ENCODE results near the gene ZNF24. TPM values are rescaled to one million over a fixed set of nuclear protein-coding genes. Genes with fewer than 3 reads are reported as not detected.

ZNF24 gene
- total RNA-seq (2022; extraction: Qiagen RNA extraction; ENCODE audit: low read depth) = 8.6 to 13.4 TPM (median 11.5 TPM) in 5 replicates

GRCh38 chr18:35343936-35344735, at the start of gene ZNF24:
Gene ZNF24 (minus strand): TSS chr18:35344420. CDS start chr18:35340650, 3,770 bp downstream.

DNA sequence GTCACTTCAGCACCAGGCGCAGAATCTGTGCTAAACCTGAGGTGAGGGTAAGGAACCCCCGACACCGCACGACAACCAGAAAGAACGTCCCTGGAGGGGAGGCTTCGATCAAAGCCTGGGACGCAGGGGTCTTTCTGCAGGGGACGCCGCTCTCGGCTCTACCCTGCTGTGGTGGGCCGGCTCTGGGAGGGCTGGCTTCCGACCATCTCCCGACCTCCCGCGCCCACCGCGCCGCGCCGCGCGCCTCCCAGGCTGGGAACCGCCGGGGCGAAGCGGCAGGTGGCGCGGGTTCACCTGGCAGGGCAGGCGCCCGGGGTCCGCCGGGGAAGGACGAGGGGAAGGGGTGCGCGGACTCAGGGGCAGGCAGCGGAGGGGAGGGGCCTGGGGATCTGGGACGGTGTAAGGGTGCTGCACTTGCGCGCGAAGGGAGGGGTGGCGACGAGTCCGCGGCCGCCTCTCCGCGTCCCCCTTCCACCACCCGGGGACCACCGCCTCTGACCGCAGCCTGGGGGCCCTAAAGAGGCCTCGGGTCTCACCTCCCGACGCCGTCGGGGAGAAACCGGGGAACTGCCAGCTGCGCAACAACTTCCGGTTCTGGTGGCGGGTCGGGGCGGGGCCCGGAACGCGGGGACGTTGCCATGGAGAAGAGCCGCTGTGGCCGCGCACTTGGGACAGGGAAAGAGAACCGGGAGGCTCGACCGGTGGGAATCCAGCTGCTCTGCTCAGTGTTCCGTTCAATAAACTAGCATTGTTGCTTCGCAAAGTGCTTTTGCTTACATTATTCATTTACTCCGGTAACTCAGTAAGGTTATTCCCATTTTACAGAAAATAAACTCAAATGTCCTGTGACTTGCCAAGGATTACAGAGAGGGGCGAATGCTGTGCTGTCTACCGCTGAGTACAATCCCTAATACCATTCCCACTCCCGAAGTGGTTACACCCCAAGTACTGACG, 32.8 kb upstream of the ZNF24 start, which contains the start of gene ZNF396:
Gene ZNF396, minus strand, starts transcription at position 596 of the 954 bp plus-strand sequence. CDS start 3,045 bp downstream, outside the sequence.

GRCh38 chr18:35290094-35290735, 54.0 kb downstream of the ZNF24 start, which contains the start of gene ZSCAN30:
Gene ZSCAN30 (minus strand): TSS chr18:35290229. CDS start chr18:35264352, 25,877 bp downstream.

Other genes starting within 250 kb of the ZNF24 start
- 3.2 to 5.9 TPM (median 4.6 TPM) in 5 replicates for gene ZNF397, start 103.4 kb downstream of the ZNF24 start, total RNA-seq (2022; extraction: Qiagen RNA extraction; ENCODE audit: low read depth)
- 0.42 to 1.2 TPM (median 0.68 TPM) in 5 replicates for gene ZSCAN30, start 54.2 kb downstream of the ZNF24 start, total RNA-seq (2022; extraction: Qiagen RNA extraction; ENCODE audit: low read depth)
- 0.57 to 1.2 TPM (median 0.74 TPM) in 5 replicates for gene ZNF396, start 32.9 kb upstream of the ZNF24 start, total RNA-seq (2022; extraction: Qiagen RNA extraction; ENCODE audit: low read depth)
- gene INO80C, start 153.5 kb upstream of the ZNF24 start, total RNA-seq (2022; extraction: Qiagen RNA extraction; ENCODE audit: low read depth) = 21.2 to 28.0 TPM (median 24.9 TPM) in 5 replicates
- gene GALNT1, start 237.3 kb upstream of the ZNF24 start, total RNA-seq (2022; extraction: Qiagen RNA extraction; ENCODE audit: low read depth) = 53.3 to 79.4 TPM (median 63.0 TPM) in 5 replicates